ENCODE results near the gene AGK.
A peak's percentile ranks its signal among the peaks of the same experiment; 100 is the strongest.

AGK gene

DNA sequence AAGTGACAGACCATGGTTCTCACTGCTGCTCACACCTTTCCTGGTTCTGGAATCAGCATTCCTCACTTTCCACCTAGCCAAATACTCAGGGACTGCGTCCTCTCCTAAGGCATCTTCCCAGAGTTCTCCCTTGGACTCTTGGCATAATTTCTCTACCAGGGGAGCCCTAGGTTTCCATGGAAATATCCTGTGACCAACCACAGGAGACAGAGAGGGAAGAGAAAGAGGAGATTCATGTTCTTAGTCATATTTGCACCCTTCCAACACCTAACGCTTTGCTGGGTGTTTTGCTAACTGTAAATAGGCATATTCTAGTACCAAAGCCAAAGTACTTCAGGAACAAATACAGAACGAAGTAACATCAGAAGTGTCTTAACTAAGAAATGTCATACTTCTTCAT lies 122.1 kb downstream of the AGK start:
- Histone ChIP-seq H3K36me3 (ENCODE audit: insufficient read depth) (no peaks in the 10 kb centered on the region), H3K79me2 (ENCODE audit: insufficient read depth, low read depth) (no peaks in the 10 kb centered on the region), H4K20me1 (ENCODE audit: insufficient read depth) (no peaks in the 10 kb centered on the region), H3K27me3 (ENCODE audit: insufficient read depth, low read depth) (no peaks in the 10 kb centered on the region), H3K4me3 (IDR thresholded peaks at IDR 0.05; ENCODE audit: insufficient read depth, low read depth, low read length) (no peak overlapping the region), H3K4me1 (ENCODE audit: low read depth, poor library complexity, severe bottlenecking) (no peaks in the 10 kb centered on the region), H2AFZ (ENCODE audit: low read depth) (no peak overlapping the region), H3K27ac (no peak overlapping the region), H3K4me2 (no peak overlapping the region), H3K9ac (no peak overlapping the region)
- TF ChIP-seq CTCF (conservative IDR thresholded peaks at IDR 0.05; ENCODE audit: low read depth, low read length), result no peak

- Histone ChIP-seq H3K36me3 (ENCODE audit: insufficient read depth) (no peaks in the 10 kb centered on the region), H3K27ac (no peak overlapping the region)
These were observed 123.0 kb downstream of the AGK start for GRCh38 chr7:141674171-141674671.

GRCh38 chr7:141674702-141675101 lies 123.5 kb downstream of the AGK start:
- peak; percentile 65 for TF ChIP-seq CTCF (conservative IDR thresholded peaks at IDR 0.05; ENCODE audit: low read depth, low read length)
- no peaks in the 10 kb centered on the region for H3K27me3 ChIP-seq (ENCODE audit: insufficient read depth, low read depth)
- H3K27ac ChIP-seq, result no peak overlapping the region
- H3K4me1 ChIP-seq (ENCODE audit: low read depth, poor library complexity, severe bottlenecking), result no peaks in the 10 kb centered on the region
- no peak overlapping the region for H3K4me2 ChIP-seq
- no peak overlapping the region for H2AFZ ChIP-seq (ENCODE audit: low read depth)
- H4K20me1 ChIP-seq (ENCODE audit: insufficient read depth), result no peaks in the 10 kb centered on the region
- H3K4me3 ChIP-seq (IDR thresholded peaks at IDR 0.05; ENCODE audit: insufficient read depth, low read depth, low read length), result no peak overlapping the region
- H3K9ac ChIP-seq, result no peak overlapping the region
- no peaks in the 10 kb centered on the region for H3K36me3 ChIP-seq (ENCODE audit: insufficient read depth)
- H3K79me2 ChIP-seq (ENCODE audit: insufficient read depth, low read depth), result no peaks in the 10 kb centered on the region

More at GRCh38 chr7:141674171-141674671, 123.0 kb downstream of the AGK start:
- Histone ChIP-seq H2AFZ (ENCODE audit: low read depth) (no peak overlapping the region), H4K20me1 (ENCODE audit: insufficient read depth) (no peaks in the 10 kb centered on the region), H3K27me3 (ENCODE audit: insufficient read depth, low read depth) (no peaks in the 10 kb centered on the region), H3K4me3 (IDR thresholded peaks at IDR 0.05; ENCODE audit: insufficient read depth, low read depth, low read length) (no peak overlapping the region), H3K9ac (no peak overlapping the region), H3K4me2 (no peak overlapping the region), H3K4me1 (ENCODE audit: low read depth, poor library complexity, severe bottlenecking) (no peaks in the 10 kb centered on the region), H3K79me2 (ENCODE audit: insufficient read depth, low read depth) (no peaks in the 10 kb centered on the region)
- no peak for TF ChIP-seq CTCF (conservative IDR thresholded peaks at IDR 0.05; ENCODE audit: low read depth, low read length)

GRCh38 chr7:141675436-141676215 lies 124.4 kb downstream of the AGK start:
- H3K4me2 ChIP-seq, result no peak overlapping the region
- H3K79me2 ChIP-seq (ENCODE audit: insufficient read depth, low read depth), result no peaks in the 10 kb centered on the region
- H3K4me1 ChIP-seq (ENCODE audit: low read depth, poor library complexity, severe bottlenecking), result no peaks in the 10 kb centered on the region
- no peak overlapping the region for H2AFZ ChIP-seq (ENCODE audit: low read depth)
- no peak overlapping the region for H3K4me3 ChIP-seq (IDR thresholded peaks at IDR 0.05; ENCODE audit: insufficient read depth, low read depth, low read length)
- no peaks in the 10 kb centered on the region for H4K20me1 ChIP-seq (ENCODE audit: insufficient read depth)
- H3K27me3 ChIP-seq (ENCODE audit: insufficient read depth, low read depth), result no peaks in the 10 kb centered on the region
- H3K36me3 ChIP-seq (ENCODE audit: insufficient read depth), result no peaks in the 10 kb centered on the region
- no peak overlapping the region for H3K27ac ChIP-seq
- TF ChIP-seq CTCF (conservative IDR thresholded peaks at IDR 0.05; ENCODE audit: low read depth, low read length), result no peak
- no peak overlapping the region for H3K9ac ChIP-seq
